GM18861 (cell line): ENCODE data around the gene ZEB2.

ENCODE experiments used
- ATAC-seq: cut with Tn5 transposase; IDR thresholded peaks from one replicate; pipeline ENCODE4 v1.9.1; 2021; ENCODE audit not compliant: unreplicated experiment

The ZEB2 gene

GRCh38 chr2:144361742-144362141, 158.2 kb downstream of the ZEB2 start:
- ATAC-seq, result no peak

GRCh38 chr2:144359684-144360083, 160.2 kb downstream of the ZEB2 start:
- no peak for ATAC-seq

DNA sequence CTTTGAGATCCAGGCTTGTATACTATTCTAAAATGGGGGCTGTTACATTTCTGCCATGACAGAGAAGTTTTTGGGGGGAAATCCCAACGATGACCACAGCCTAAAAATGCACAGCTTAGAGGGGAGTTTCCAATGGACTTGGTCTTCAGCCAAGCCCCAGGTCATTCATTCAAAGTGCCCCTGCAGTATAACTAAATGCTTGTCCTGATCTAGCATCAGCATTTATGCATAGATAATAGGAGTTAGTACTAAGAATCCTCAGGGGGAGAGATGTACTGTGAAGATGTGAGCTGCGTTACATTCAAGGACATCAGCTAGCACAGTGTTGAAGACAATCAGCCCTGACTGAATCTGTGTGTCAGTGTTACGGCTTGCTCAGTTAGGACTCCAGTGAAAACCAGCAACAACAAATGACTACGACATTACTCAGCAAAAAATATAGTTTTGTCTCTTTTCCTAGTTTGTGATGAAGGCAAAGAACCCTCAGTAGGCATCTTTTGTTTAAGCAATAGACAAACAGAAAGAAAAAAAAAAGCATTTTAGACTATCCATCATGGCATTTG, 160.9 kb downstream of the ZEB2 start:
- peak; percentile 70 for ATAC-seq

DNA sequence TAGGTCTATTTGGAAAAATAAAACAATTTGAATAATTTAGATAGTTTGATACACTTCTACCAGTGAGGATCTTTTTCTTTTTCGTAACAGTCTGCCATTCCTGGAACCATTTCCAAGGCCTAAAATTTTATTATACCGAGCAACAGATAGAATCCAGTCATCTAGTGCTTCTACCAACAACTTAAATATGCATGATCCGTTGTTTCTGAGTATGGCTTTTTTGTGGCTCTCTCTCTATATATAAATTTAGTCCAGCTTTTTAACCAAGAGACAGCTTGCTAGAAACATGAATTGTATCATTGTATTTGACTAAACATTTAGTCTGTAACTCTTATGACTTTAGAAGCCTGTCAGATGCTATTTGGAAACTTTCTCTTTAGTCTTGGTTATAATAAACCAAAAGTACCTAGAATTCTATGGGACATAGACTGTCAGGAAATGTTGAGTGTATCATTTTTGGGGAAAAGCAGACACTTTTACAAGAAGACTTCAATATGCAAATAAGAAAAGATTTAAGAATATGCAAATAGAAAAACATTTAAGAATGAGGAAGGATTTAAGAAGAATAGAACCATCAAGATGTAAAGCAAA, 161.4 kb downstream of the ZEB2 start:
- ATAC-seq, result no peak

GRCh38 chr2:144357623-144358373, 162.1 kb downstream of the ZEB2 start:
- ATAC-seq, result peak; percentile 67

DNA sequence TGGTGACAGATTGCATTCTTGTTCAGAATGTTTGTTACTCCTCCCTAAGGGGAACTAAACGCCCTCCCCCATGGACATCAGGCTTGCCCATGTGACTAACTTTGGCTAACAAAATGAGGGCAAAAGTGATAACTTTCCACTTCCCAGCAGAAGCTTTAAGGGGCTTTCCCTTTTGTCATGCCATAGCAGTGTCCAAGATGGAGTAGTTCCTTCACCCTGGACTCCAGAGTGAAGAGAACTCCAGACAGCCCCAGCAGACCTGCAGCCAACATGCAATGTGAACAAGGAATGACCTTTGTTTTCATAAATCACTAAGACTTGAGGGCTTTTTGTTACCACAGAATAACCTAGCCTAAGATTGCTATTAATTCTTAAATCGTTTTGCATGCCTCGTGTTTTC, 163.5 kb downstream of the ZEB2 start:
- ATAC-seq, result no peak

GRCh38 chr2:144354953-144355352, 165.0 kb downstream of the ZEB2 start:
- ATAC-seq, result no peak

GRCh38 chr2:144351687-144352086, 168.2 kb downstream of the ZEB2 start:
- no peak for ATAC-seq

GRCh38 chr2:144350151-144350802, 169.6 kb downstream of the ZEB2 start:
- no peak for ATAC-seq

- ATAC-seq, result no peak
These were observed 170.2 kb downstream of the ZEB2 start for GRCh38 chr2:144349674-144350073.

DNA sequence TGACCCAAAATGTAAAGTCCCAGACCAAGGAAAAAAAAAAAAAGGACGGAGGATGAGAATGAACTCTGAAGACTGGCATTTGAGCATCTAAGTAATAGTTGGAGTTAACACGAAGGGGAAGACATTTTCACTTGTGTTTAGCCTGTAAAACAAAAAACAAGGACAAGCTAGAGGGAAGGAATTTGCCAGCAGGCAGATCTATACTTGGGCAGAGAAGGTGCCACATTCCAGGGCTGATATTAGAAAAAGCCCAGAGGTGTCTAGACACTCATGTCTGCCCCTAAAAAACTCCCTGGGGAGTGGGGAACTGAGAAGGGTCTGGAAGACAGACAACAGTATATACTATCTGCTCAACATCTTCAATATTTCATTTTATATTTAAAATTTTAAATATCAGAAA, 171.1 kb downstream of the ZEB2 start:
- no peak for ATAC-seq

DNA sequence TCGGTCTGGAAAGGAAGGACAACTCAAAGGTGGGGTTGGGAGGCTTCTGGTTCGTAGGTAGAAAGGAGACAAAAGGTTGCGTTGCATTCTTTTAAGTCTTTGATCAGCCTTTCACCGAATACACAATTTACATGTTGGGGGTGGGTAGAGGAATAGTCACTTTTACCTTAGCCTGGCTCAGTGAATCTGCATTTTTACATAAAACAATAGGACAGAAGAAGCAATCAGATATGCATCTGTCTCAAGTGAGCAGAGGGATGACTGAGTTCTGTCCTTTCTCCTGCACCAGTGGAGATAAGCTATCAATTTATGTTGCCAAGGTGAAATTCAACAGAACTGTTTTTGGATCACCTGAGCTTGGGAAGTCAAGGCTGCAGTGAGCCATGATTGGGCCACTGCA, 173.7 kb downstream of the ZEB2 start:
- no peak for ATAC-seq

DNA sequence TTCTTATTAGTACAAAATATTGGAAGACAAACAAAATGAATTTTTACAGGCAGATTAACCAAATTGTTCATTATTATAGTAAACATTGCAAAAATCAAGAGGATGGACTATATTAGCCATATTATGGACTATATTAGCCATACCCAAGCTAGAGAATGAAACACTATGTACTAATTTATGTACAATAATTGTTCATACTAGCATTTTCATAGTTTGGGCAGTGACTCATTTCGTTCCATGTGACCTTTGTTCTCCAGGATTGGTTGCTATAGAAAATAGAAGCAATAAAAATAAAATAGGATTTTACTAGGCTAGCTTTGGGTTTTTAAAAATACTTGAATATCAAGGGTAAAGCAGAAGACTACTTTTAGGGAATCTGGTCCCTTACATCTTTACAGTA, 176.8 kb downstream of the ZEB2 start:
- ATAC-seq, result no peak

DNA sequence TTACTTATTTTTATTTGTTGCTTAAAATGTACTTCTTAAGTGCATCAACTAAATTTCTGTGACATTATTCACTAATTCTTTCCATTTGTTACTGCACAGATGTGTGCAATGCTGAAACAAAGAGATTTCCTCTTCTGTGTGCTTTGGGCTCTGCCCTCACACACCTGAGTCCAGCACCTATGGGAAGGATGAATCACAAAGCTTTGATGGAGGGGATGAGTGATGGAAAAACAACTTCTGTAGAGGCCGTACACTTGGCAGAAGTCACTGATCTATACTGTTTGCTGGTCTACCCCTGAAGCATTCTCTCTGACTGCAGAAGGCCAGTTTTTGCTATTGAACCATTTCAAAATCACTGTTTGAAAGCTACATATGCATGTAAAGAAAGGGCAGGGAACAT, 178.4 kb downstream of the ZEB2 start:
- ATAC-seq, result no peak

DNA sequence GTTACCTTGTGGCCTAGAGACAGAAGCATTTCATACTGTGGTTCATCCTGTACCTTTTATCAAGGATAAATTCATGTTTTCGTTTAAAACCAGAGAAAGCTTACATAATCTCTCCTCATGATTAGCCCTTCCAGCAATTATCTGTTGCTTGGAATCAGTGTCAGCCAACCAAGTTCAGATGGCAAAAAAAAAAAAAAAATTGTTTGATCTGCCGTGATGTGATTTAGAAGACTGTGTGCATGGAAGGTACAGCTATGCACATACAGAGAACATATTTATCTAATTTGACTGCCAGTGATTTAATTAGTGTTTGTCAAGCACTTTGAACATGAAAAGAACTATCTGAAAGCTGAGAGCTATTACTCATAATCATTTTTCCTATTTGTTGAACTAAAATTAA, 180.9 kb downstream of the ZEB2 start:
- no peak for ATAC-seq

GRCh38 chr2:144334551-144334950, 185.4 kb downstream of the ZEB2 start:
- ATAC-seq, result no peak
